GM18502 (cell line): Measurements from ENCODE around the gene SPATS1.

ENCODE experiments used
- ATAC-seq: cut with Tn5 transposase; IDR thresholded peaks from one replicate; pipeline ENCODE4 v1.9.1; 2021; ENCODE audit warnings: mild to moderate bottlenecking; ENCODE audit not compliant: unreplicated experiment, poor library complexity

SPATS1 gene, protein sequence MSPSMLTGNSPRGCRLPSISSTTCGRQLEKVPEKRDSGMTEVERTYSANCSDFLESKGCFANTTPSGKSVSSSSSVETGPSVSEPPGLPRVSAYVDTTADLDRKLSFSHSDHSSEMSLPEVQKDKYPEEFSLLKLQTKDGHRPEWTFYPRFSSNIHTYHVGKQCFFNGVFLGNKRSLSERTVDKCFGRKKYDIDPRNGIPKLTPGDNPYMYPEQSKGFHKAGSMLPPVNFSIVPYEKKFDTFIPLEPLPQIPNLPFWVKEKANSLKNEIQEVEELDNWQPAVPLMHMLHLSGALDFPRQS

DNA sequence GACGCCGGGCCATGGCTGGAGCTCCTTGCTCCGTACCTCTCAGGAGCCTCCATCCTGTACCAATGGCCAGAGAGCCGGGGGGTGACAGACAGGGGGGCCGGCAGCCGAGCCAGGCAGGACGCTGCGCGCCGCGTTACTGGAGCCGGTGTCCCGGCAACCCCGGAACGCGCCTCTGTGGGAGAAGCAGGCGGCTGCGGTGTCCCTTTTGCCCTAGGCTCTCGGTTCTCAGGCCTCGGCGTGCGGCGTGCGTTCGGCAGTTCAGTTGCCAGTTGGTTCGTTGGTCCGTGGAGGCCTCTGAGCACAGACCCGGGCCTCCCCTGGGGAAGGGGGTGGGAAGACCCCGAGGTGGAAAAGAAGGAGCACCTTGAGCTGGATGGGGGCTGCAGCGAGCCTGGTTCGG is at the start of gene SPATS1:
SPATS1 (plus strand) TSS at position 162 of the 400 bp plus-strand sequence. CDS start 446 bp downstream, outside the sequence.
- ATAC-seq, result no peak

DNA sequence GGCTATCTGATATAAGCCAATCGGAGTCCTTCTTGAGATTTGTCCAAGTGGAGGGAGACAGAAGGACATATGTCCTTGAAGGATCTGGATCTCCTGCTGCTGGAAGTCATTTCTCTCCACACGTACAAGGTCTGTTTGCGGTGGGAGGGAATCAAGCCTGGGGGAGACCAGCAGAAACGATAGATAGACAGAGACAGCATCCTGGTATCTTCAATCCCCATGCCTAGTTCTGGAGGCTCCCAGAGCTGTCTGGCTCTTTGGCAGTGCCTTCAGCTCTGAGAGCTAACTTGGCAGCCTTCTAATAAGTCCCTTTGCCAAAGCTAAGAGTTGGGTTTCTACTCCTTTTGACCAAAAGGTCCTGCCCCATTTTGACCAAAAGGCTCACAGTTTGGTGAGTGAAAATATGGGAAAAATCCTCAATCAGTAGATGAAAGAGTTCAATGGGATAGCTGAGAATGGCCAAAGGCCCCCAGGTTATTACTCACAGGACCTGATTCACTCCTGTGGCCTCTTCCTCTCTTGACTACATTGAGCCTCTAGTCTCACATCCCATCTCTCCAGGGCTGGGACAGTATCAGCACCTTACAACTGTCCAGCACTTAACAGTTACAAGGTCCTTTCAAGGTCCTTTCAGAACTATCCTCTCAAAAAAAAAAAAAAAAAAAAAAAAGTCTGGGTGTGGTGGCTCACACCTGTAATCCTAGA is 49.6 kb upstream of the SPATS1 start:
- ATAC-seq, result no peak

DNA sequence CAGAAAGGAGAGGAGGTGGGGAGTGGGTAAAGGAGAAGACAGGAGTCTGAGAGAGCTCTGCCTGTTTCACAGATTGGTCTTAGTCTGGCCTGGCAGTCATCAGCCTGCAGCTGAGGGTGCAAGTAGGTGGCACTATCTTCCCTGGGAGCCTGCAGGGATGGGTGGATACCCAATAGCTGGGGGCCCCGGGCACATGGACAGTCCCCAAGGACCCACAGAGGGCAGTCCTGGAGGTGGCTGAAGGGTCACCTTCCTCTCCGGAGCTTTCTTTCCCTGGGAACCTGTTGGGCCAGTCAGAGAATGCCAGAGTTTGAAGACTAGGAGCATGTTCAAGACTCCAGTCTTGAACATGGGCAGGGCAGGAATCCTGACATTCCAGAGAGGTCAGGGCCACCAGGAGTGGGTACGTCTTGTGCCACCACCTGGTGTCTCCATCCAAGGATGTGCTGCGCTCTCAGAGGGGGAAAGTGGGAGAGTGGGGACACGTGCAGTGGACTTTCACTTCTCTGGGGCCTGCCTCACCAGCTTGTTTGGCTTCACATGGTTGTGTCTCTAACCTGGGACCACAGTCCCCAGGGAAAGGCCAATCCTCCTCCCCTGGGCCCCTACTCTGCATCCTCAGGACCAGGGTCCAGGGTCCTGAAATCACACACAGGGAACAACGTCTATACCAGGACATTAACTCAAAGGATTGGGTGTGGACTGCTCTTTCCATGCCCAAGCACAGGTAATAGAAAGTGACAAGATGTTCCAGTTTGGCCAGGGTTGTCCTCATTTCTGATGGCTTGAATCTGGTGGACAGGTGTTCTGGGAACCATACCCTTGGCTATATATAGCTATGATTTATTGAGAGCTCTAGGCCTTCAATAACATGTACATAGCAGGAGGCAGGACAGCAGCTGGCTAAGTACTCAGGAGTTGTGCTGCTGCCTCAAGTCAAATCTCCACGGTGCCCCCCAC is 47.3 kb upstream of the SPATS1 start:
- no peak for ATAC-seq

DNA sequence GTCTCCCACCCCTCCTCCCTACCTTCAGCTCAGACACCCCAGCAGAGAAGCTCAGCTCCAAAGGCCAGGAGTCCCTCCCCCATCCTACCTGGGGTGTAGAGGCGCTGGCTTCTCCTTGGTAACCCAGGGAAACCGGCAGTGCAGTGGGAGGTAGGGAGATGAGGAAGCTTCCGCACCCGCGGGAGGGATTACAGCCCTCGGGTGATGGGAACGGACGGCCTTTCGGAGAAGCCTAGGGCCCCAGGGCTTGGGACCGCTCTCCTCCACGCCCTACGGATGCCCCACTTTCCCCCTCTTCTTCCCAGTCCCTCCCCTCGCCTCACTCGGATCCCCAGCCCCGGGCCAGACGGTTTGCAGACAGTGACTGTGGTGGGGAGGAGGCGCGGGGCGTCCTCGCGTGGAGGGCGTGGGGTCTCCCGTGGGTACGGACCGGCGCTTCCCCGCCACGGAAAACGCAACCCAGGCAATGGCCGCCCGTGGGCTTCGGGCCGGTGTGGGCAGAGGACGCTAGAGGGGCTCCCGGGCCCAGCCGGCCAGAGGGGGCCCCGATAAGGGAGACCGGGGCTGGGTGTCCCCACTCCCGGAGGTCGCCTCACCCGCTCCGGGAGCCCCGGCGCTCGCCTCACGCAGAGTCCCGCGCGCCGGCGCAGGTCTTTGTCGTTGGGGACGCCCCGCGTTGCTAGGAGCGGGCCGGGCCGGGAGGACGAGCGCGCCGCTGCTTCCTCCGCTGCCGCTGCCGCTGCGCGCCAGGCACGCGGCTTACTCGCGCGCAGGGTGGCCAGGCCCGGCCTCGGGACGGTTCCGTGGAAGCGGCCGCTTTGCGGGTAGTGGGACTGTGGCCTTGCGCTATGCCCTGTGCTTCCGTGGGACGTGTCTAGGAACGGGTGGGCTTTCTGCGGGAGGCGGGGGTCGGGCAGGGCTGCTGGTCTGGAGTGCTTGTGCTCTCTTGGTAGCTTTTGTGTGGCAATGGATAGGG is 45.1 kb upstream of the SPATS1 start:
- no peak for ATAC-seq

DNA sequence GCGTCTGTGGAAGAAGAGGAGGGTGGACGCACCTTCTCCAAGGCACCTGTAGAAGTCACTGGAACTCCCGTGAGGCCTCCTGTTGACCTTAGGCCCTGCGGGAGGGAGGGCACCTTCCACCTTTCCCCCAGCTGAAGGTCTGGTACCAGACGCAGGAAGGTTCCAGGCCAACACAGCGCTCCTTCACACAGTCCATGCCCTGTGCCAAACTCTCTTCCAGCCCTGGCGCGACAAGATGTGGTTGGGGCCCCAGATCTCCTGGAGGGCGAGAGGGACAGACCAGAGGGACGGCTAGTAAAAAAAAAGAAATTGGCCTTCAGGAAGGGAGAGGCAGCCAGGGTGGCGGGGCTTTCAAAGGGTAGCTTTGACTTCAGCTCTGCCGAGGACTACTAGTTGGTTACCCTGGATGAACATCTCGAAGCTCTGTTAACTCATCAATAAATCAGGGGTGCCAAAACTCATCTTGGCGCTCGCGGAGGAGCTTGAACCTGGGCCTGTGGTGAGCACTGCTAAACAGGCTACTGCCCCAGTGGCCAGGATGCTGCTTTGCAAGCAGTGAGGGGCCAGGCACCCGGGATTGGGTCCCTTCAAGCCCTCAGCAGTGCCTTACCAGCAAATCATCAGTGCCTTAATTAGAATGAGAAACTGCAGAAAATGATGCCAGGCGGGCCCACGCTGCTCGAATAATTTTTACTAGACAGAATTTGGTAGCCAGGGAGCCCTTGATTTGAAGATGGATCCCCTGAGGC is 44.2 kb upstream of the SPATS1 start:
- no peak for ATAC-seq

DNA sequence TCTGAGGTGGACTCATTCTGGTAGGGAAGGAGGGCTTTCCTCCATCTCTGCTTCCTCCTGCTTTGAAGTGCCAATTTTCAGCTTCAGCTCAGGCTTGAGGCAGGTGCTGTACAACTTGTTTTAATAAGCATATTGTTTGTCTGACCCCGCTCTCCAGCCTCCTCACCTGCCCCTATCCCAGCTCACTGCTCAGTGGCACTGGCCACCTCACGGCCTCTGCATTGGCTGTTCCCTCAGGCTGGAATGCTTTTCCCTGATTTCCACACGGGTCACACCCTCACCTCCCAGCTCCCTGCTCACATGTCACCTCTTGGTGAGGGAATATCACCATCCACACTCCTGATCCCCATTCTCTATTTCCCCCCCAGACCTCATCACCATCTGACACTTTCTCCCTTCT is 43.6 kb upstream of the SPATS1 start:
- ATAC-seq, result no peak

DNA sequence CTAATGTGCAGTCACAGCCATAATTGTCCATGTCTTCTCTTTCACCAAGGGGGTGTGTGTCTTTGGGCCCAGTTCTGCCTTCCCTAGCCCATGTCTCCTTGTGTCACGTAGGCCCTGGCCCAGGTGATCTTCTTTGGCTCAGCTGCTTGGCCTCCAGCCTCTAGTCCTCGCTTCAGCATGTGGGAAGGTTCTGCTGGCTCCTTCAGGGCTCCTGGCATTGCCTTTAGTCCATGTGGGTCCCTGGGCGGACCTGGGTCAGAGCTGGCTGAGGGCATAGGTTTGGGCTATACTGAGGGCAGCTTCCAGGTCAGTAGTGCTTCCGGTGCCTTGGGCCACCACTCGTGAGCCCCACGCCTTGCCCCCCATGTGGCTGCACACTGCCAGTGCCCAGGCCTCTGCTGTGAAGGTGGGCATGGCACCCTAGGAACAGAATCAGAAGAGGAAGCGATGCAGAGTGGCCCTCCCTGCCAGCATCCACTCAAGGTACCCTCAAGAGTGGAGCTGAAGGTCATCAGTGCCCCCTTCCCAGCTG is 42.1 kb upstream of the SPATS1 start:
- no peak for ATAC-seq

DNA sequence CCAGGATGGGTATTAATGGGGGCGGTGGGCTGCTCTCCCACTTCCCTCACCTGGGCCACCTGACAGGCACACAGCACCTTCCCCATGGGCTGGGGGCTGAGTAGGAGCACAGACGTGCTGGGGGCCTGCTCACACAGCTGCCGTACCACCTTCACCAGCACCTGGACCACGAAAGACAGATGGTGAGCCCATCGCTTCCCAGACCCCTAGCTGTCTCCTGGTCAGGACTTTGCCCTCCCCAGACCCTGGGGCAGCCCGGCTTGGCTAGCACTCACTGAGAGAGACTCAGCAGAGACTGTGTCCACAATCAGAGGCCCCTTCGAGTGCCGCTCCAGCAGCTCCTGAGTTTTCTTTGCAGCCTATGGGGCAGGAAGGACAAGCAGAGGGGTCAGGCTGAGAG is 41.3 kb upstream of the SPATS1 start:
- ATAC-seq, result no peak

DNA sequence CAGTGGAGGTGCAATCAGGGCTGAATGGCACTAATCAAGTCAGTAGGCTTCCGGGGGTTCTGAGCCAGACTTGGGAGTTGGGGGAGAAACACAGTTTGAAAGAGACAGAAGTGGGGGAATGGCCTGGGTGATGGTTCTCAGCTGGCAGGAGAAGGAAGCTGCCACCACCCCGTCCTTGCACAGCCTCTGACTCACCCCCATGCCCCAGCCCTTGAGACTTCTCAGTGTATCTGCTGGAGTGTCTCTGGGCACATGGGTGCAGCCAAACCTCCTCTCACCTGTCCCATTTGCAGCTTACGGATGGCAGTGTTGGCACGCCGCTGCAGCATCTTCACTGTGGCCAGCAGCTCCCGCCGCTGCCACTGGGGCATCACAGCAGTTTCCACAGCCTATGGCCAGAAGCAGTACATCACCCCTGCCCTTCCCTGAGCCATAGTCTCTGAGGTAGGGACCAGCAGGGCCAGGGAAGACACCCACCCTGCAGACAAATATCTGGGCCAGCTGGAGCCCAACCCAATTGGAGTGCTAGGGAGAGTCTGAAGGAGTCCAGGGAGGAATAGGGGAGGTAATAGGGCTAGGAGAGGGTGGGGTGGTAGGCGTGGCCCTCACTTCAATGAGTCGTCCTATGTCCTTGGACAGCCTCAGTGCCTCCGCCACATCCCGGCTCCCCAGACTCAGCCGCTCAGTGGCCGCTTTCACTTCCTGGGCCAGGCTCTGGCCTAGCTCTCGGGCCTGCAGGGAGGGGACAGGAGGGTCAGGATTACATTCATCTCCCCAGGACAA is 40.5 kb upstream of the SPATS1 start:
- no peak for ATAC-seq

DNA sequence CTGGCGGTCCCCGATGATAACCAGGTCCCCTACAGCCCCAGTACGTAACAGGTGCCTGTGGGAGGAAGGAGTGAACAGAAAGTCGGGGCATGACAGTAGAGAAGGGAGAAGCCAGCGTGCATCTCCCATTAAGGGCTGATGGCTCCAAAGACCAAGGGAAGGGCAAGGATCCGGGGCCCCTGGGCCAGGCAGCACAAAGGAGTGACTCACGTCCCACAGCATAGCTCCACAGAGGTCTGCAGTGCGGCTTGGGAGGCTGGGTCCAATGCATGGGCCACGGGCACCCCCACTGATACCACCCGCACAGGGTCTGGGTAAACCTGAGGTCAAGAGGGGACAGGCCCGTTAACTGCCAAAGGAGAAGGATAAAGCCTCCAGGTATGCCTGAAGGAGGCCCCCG is 39.6 kb upstream of the SPATS1 start:
- no peak for ATAC-seq

DNA sequence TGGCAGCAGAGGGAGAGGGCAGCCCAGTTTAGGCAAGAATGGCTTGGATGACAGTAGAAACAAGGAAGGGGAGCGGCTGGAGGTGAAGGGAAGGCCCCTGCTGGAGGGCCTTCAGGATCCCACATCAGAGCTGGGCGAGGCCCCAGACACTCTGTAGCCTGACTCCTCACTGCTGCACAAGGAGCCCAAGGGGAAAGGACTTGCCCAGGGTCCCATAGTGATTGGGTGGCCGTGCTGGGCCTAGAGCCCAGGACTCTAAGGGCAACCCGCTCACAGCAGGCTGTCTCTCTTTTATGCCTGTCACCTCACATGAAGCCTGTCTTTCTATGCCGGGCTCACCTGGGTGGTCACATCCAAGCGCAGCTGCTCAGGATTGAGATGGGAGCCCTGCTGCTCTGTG is 38.6 kb upstream of the SPATS1 start:
- ATAC-seq, result no peak

DNA sequence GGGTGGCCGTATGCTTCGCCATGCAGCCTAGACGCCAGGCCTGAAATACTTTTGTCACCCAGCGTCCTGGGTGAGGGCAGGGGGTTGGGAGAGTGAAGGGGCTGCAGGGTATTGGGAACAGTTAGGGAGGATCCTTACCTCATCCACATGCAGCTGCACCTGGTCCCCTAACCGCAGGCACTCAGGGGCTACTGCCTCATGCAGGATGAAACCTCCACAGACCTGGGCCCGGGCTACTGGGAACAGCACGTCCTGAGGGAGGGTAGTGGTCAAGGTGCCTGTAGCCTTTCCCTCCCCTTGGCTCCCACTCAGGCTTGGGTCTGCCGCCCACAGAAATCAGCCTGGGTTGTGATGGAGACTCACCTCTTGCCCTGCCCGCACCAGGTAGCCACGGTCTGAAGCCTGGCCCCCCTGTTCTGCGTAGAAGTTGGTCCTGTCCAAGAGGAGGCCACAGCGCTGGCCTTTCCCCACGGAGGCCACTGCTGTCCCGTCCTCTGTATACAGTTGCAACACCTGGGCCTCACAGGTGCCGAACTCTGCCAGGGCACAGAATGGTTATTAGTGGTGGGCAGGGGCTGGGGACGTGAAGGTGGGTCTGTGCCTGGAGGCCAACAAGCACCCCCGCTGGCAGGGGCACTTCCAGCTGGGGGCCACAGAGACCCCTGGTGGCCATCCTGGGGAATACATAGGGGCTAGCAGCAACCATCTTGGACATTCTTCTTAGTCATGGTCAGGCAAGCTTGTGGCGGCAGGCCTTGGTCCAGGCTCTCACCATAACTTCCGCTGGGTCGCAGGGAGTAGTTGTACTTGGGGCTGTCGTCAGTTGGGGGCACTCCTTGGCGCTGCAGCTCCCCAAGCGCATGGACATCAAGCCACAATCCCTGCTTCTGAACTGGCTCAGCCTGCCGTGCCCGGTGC is 37.9 kb upstream of the SPATS1 start:
- no peak for ATAC-seq

DNA sequence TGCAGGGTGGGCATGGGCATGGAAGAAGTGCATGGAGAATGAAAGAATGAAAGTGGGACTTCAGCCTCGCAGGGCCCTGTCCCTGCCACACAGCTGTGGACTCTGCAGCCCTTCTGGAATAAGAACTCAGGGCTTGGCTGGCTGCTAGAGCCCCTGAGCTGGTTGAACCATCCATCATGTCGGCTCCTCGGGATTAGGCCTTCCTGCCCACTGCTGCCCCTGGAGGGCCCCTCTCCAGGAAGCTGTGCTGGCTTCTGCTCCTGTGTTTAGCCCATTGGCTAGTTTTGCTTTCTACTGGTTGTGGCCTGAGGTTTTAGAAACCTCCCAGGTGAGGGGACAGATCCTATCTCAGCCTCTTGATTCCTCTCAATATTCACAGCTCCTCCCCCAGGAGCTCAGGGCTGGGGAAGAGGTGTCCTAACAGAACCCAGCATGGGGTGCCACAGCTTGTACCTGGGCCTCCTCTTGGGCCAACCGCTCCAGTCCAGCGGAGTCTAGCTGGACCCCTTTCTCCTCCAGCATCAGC is 37.2 kb upstream of the SPATS1 start:
- ATAC-seq, result no peak

DNA sequence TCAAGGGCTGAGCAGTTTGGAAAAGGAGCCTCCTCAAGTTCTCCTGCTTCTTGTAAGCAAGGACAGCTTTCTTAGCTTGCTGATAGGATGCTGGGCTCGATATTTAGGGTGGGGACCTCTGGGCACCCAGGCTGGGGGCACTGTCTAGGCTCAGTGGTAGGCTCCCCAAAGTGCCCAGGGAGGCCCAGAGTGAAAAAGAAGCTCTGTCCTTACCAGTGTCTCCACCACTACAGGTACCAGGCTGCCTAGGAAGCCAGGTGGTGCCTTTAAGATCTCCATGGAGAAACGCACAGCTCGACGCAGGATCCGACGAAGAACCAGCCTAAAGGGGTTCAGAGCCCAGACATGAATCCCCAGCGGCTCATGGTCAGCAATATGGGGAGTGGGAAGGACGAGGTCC is 35.7 kb upstream of the SPATS1 start:
- ATAC-seq, result no peak

DNA sequence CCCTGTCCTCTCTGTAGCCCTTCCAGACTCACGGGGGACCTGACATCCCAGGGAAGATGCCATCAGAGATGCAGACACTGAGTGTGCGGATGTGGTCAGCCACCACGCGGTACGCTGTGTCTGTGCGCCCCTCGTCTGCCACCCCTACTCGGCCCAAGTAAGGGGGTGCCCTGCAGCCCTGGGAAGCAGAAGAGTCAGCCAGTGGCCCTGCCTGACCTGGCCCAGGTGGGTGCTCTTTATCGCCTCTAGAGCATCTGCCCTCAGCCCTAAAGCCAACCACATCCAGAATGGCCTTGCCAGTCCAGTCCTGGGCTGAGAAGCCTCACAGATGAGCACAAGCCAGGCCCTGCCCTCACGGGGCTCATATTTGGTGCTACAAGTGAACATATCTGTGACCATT is 35.2 kb upstream of the SPATS1 start:
- ATAC-seq, result no peak

DNA sequence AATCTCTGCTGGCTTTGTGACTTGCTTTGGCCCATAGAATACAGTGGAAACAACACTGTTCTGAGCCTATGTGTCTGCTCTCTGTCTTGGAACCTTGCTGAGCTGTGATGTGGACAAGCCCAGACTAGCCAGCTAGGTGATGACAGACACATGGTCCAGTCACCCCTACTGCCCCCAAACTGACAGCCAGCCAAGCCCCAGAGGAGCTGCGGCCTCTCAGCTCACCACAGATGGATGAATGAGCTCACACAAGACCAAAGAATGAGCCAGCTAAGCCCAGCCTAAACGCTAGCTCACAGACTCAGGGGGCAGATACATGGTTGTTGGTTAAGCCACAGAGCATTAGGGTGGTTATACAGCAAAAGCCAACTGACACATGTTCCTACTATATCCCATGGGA is 33.4 kb upstream of the SPATS1 start:
- ATAC-seq, result no peak

DNA sequence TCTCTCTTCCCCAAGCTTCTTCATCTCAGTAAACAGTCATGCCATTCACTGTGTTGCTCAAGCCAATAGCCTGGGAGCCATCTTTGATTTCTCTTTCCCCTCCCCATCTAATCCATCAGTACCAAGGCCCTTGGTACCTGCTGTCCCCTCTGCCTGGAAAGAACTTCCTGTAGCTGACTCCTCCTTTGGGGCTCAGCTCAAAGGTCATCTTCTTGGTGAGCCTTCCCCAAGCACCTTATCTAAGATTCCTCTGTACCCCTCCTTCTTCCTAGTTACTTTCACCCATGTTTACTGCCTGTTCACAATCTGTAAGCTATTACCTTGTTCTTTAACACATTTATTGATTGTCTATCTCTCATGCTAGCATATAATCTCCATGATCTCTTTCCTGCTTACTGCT is 32.8 kb upstream of the SPATS1 start:
- no peak for ATAC-seq
